Left ventricle myocardium inferior (tissue), 1 donor: Measurements from ENCODE around the gene SULT4A1. TPM values are rescaled to one million over a fixed set of nuclear protein-coding genes. Genes with fewer than 3 reads are reported as not detected.

Experiments used
- DNase-seq: peaks from one replicate; pipeline ENCODE4 v3.0.0-alpha.2; 2020
- H3K27ac ChIP-seq: fragments of 200-600 bp; replicated peaks from 2 replicates; pipeline ENCODE4 v1.8.0; 2021
- H3K27me3 ChIP-seq: fragments of 200-600 bp; 2 replicates; pipeline ENCODE4 v1.8.0; 2021; ENCODE audit warnings: low read depth
- H3K36me3 ChIP-seq: fragments of 200-600 bp; 2 replicates; pipeline ENCODE4 v1.8.0; 2021
- H3K4me1 ChIP-seq: fragments of 200-600 bp; 2 replicates; pipeline ENCODE4 v1.8.0; 2021
- H3K4me3 ChIP-seq: fragments of 200-600 bp; 2 replicates; pipeline ENCODE4 v1.8.0; 2021; ENCODE audit warnings: mild to moderate bottlenecking, moderate library complexity
- H3K9me3 ChIP-seq: fragments of 200-600 bp; replicated peaks from 2 replicates; pipeline ENCODE4 v1.8.0; 2021
- CTCF ChIP-seq: fragments of 200-600 bp; IDR thresholded peaks from 2 replicates; pipeline ENCODE4 v1.8.0; 2021; ENCODE audit warnings: antibody characterized with exemption, mild to moderate bottlenecking, borderline replicate concordance
- intact Hi-C: fragments of 100-400 bp; cut with micrococcal nuclease; formaldehyde crosslinking; loops from one replicate; pipeline ENCODE4 v1.11.0; 2022
- total RNA-seq: library from RNA; stranded (reverse); fragmentation: NEBNext Ultra II Directional; extraction: Animal tissue kit (Norgen Biotek cat#: 25700); gene quantifications from one replicate; pipeline ENCODE4 v1.2.1, GENCODE V29; 2021
- donor health status: DM: no; HTN: yes; CAD: no; lungs with severe emphysema.

SULT4A1 gene
- total RNA-seq, 1 donor from 2014 or later: 0.08 TPM

GRCh38 chr22:43895986-43896645 lies 33.8 kb upstream of the SULT4A1 start:
- peaks cover 76% of the 10 kb centered on the region for H3K27me3 ChIP-seq
- no peaks in the 10 kb centered on the region for H3K36me3 ChIP-seq
- H3K27ac ChIP-seq: no peak overlapping the region
- no peak overlapping the region for H3K4me3 ChIP-seq
- no peak for TF ChIP-seq CTCF
- peaks cover 9% of the 10 kb centered on the region for H3K4me1 ChIP-seq
- intact Hi-C loops: no loop called here
- no peak for DNase-seq
- H3K9me3 ChIP-seq: no peaks in the 10 kb centered on the region

DNA sequence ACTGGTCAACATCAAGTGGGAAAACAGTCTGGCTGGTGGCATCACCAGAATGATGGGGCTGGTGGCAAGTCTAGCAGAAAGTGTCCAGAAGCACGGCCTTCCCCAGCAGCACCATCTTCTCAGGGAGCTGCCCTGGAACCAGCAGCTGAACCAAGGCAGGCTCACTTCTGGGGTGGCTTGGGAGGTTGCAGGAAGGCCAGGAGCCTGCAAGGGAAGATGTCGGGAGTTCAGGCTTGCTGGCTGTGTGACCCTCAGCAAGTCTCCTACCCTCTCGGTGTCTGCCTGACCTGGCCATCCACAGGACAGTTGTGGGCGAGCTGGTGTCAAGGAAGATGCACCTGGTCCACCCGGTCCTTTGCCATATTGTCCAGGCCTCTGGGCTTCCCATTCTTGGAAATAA lies 31.8 kb upstream of the SULT4A1 start:
- peaks cover 11% of the 10 kb centered on the region for H3K4me1 ChIP-seq
- TF ChIP-seq CTCF: no peak
- no peak overlapping the region for H3K27ac ChIP-seq
- no peak overlapping the region for H3K4me3 ChIP-seq
- H3K27me3 ChIP-seq: peaks cover 77% of the 10 kb centered on the region
- no peak for DNase-seq
- no peaks in the 10 kb centered on the region for H3K36me3 ChIP-seq
- intact Hi-C loops: no loop called here
- H3K9me3 ChIP-seq: no peaks in the 10 kb centered on the region

DNA sequence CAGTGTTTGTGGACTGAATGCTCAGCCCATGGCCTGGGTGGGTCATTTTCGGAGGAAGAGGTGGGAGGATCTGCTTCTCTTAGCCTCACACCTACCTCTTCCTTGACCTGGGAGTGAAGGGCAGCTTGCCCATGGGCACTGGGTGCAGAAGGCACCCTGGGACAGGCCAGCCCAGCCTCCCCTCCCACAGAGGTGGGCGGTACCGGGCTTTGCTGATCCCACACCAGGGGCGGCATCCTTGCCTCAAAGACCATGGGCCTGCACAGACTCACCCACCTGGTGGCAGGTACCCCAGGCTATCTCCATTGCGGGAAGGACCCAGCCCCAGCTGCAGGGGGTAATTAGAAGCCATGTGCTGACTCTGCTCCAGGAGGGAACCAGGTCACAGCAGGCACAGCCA lies 31.0 kb upstream of the SULT4A1 start:
- Histone ChIP-seq H3K27ac (no peak overlapping the region), H3K9me3 (no peaks in the 10 kb centered on the region), H3K4me3 (no peak overlapping the region), H3K4me1 (peaks cover 11% of the 10 kb centered on the region), H3K36me3 (no peaks in the 10 kb centered on the region), H3K27me3 (peaks cover 85% of the 10 kb centered on the region)
- no peak for DNase-seq
- TF ChIP-seq CTCF: no peak
- intact Hi-C loops: no loop called here

DNA sequence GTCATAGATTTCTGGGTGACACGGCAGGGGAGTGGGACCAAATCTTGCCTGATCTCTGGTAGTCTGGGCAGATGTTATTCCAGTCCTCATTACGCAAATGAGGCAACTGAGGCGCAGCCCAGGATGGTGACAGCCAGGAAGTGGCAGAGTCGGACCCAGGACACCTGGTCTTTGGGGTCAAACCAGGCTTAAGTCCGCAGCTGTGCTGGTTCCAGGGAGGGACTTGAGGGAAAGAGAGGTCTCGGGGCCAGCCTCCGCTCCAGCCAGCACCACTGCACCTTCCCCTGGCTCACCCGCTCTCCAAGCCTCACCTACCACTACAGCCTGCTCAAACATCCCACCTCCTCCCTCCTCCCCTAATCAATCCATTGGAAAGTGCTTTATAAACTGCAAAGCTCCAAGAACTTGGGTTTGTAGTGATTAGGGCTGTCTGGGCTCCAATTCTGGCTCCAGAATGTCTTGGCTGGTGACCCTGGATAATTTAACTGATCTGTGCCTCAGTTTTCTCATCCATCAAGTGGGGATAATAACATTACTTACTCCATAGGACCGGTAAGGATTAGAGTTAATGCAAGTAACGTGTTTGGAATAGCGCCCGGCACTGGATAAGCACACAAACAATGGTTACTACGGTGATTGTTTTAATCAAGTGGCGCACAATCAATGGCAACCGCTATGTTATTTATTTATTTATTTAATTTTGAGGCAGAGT lies 30.0 kb upstream of the SULT4A1 start:
- intact Hi-C loops: no loop called here

More for the DNA sequence above, 30.0 kb upstream of the SULT4A1 start:
- no peaks in the 10 kb centered on the region for H3K36me3 ChIP-seq
- DNase-seq: no peak
- peaks cover 11% of the 10 kb centered on the region for H3K4me1 ChIP-seq
- peaks cover 88% of the 10 kb centered on the region for H3K27me3 ChIP-seq
- no peak overlapping the region for H3K27ac ChIP-seq
- no peak for TF ChIP-seq CTCF
- no peak overlapping the region for H3K4me3 ChIP-seq
- no peaks in the 10 kb centered on the region for H3K9me3 ChIP-seq
